Jurkat, Clone E6-1 (cell line): Measurements from ENCODE around the gene CAMK2B.

Source experiments
- DNase-seq: peaks from one replicate; pipeline ENCODE4 v3.0.0-alpha.2; 2011; ENCODE audit warnings: low read depth, low spot score
- H3K4me3 ChIP-seq: 2 replicates; pipeline ENCODE4 v1.5.1; 2011; ENCODE audit warnings: mild to moderate bottlenecking, low read length, control low read depth, moderate library complexity

Gene CAMK2B

DNA sequence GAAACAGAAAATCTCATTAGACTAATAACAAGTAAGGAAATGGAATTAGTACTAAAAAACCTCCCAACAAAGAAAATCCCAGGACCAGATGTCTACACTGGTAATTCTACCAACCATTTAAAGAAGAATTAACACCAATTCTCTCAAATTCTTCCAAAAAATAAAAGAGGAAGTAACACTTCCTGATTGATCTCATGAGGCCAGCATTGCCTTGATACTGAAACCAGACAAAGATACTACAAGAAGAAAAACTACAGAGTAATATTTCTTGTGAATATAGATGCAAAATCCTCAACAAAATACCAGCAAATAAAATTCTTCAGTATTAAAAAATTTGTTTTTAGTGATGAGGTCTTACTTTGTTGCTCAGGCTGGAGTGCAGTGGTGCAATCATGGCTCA lies 157.5 kb downstream of the CAMK2B start:
- H3K4me3 ChIP-seq, result no peak overlapping the region
- no peak for DNase-seq
